IPS-18a (cell line): Measurements from ENCODE around the gene MYL3.

ENCODE experiments used
- H3K27ac ChIP-seq: one replicate; pipeline ENCODE4 v1.5.1; 2013; ENCODE audit warnings: low read length
- H3K27me3 ChIP-seq: one replicate; pipeline ENCODE4 v1.6.1; 2013; ENCODE audit warnings: mild to moderate bottlenecking, low read length; ENCODE audit not compliant: control insufficient read depth, insufficient read depth
- H3K36me3 ChIP-seq: one replicate; pipeline ENCODE4 v1.6.1; 2013; ENCODE audit warnings: low read depth, low read length; ENCODE audit not compliant: control insufficient read depth
- H3K4me1 ChIP-seq: one replicate; pipeline ENCODE4 v1.6.1; 2013; ENCODE audit warnings: low read depth, low read length; ENCODE audit not compliant: control insufficient read depth
- H3K4me3 ChIP-seq: one replicate; pipeline ENCODE4 v1.5.1; 2013; ENCODE audit warnings: low read length
- H3K9ac ChIP-seq: one replicate; pipeline ENCODE4 v1.6.1; 2013; ENCODE audit warnings: mild to moderate bottlenecking, low read length, moderate library complexity
- H3K9me3 ChIP-seq: one replicate; pipeline ENCODE4 v1.6.1; 2013; ENCODE audit warnings: low read depth, low read length; ENCODE audit not compliant: control insufficient read depth

Gene MYL3

GRCh38 chr3:46860017-46860809 is 3.0 kb downstream of the MYL3 start:
- H3K4me3 ChIP-seq, result no peak overlapping the region
- no peak overlapping the region for H3K27ac ChIP-seq
- H3K9me3 ChIP-seq, result no peaks in the 10 kb centered on the region
- no peak overlapping the region for H3K9ac ChIP-seq
- no peaks in the 10 kb centered on the region for H3K27me3 ChIP-seq
- no peaks in the 10 kb centered on the region for H3K36me3 ChIP-seq
- H3K4me1 ChIP-seq, result no peaks in the 10 kb centered on the region

GRCh38 chr3:46859001-46859710 is 4.1 kb downstream of the MYL3 start:
- Histone ChIP-seq H3K27ac (no peak overlapping the region), H3K4me1 (no peaks in the 10 kb centered on the region), H3K4me3 (no peak overlapping the region), H3K9ac (no peak overlapping the region), H3K27me3 (no peaks in the 10 kb centered on the region), H3K9me3 (no peaks in the 10 kb centered on the region), H3K36me3 (no peaks in the 10 kb centered on the region)

- Histone ChIP-seq H3K9ac (no peak overlapping the region), H3K9me3 (no peaks in the 10 kb centered on the region), H3K4me1 (no peaks in the 10 kb centered on the region), H3K27me3 (no peaks in the 10 kb centered on the region), H3K27ac (no peak overlapping the region), H3K4me3 (no peak overlapping the region), H3K36me3 (no peaks in the 10 kb centered on the region)
Measured at GRCh38 chr3:46858456-46858855, 4.8 kb downstream of the MYL3 start.

- H3K36me3 ChIP-seq, result no peaks in the 10 kb centered on the region
- no peaks in the 10 kb centered on the region for H3K9me3 ChIP-seq
- no peak overlapping the region for H3K27ac ChIP-seq
- no peaks in the 10 kb centered on the region for H3K4me1 ChIP-seq
- H3K9ac ChIP-seq, result no peak overlapping the region
- no peaks in the 10 kb centered on the region for H3K27me3 ChIP-seq
- no peak overlapping the region for H3K4me3 ChIP-seq
Measured at GRCh38 chr3:46857485-46858341, 5.5 kb downstream of the MYL3 start.

- no peak overlapping the region for H3K27ac ChIP-seq
- no peaks in the 10 kb centered on the region for H3K36me3 ChIP-seq
- H3K27me3 ChIP-seq, result no peaks in the 10 kb centered on the region
- H3K9ac ChIP-seq, result no peak overlapping the region
- no peaks in the 10 kb centered on the region for H3K4me1 ChIP-seq
- H3K9me3 ChIP-seq, result no peaks in the 10 kb centered on the region
- no peak overlapping the region for H3K4me3 ChIP-seq
Measured at GRCh38 chr3:46856576-46857471, 6.4 kb downstream of the MYL3 start.

- no peak overlapping the region for H3K4me3 ChIP-seq
- no peaks in the 10 kb centered on the region for H3K27me3 ChIP-seq
- no peaks in the 10 kb centered on the region for H3K9me3 ChIP-seq
- H3K9ac ChIP-seq, result no peak overlapping the region
- H3K36me3 ChIP-seq, result no peaks in the 10 kb centered on the region
- no peak overlapping the region for H3K27ac ChIP-seq
- no peaks in the 10 kb centered on the region for H3K4me1 ChIP-seq
Measured at GRCh38 chr3:46854555-46854991, 8.7 kb downstream of the MYL3 start.

- no peak overlapping the region for H3K9ac ChIP-seq
- no peaks in the 10 kb centered on the region for H3K36me3 ChIP-seq
- H3K4me1 ChIP-seq, result no peaks in the 10 kb centered on the region
- no peak overlapping the region for H3K4me3 ChIP-seq
- no peaks in the 10 kb centered on the region for H3K27me3 ChIP-seq
- no peaks in the 10 kb centered on the region for H3K9me3 ChIP-seq
- no peak overlapping the region for H3K27ac ChIP-seq
Measured at GRCh38 chr3:46853441-46854415, 9.5 kb downstream of the MYL3 start.

- no peaks in the 10 kb centered on the region for H3K27me3 ChIP-seq
- H3K27ac ChIP-seq, result no peak overlapping the region
- H3K36me3 ChIP-seq, result no peaks in the 10 kb centered on the region
- no peak overlapping the region for H3K4me3 ChIP-seq
- H3K9me3 ChIP-seq, result no peaks in the 10 kb centered on the region
- no peak overlapping the region for H3K9ac ChIP-seq
- H3K4me1 ChIP-seq, result no peaks in the 10 kb centered on the region
Measured at GRCh38 chr3:46852839-46853355, 10.3 kb downstream of the MYL3 start.

- no peaks in the 10 kb centered on the region for H3K4me1 ChIP-seq
- no peaks in the 10 kb centered on the region for H3K9me3 ChIP-seq
- no peaks in the 10 kb centered on the region for H3K36me3 ChIP-seq
- no peak overlapping the region for H3K9ac ChIP-seq
- no peaks in the 10 kb centered on the region for H3K27me3 ChIP-seq
- H3K27ac ChIP-seq, result no peak overlapping the region
- no peak overlapping the region for H3K4me3 ChIP-seq
Measured at GRCh38 chr3:46852334-46852720, 10.9 kb downstream of the MYL3 start.
